NCI-H146 (cell line): ENCODE measurements around the gene LBR.

Source experiments
- DNase-seq: peaks from one replicate; lab custom pipeline; 2025; lab: John Stamatoyannopoulos, UW

The LBR gene

GRCh38 chr1:225446595-225446960 lies 18.7 kb upstream of the LBR start:
- peak; percentile 47 for DNase-seq

- peak; percentile 42 for DNase-seq
These were observed 18.1 kb upstream of the LBR start for GRCh38 chr1:225445639-225446594.

GRCh38 chr1:225442123-225442505 lies 14.3 kb upstream of the LBR start:
- peak; percentile 20 for DNase-seq

GRCh38 chr1:225441314-225442122 lies 13.7 kb upstream of the LBR start:
- no peak for DNase-seq

GRCh38 chr1:225440380-225441221 lies 12.8 kb upstream of the LBR start:
- DNase-seq: no peak

- DNase-seq: no peak
These were observed 10.0 kb upstream of the LBR start for GRCh38 chr1:225437710-225438437.

- DNase-seq: no peak
These were observed 8.1 kb upstream of the LBR start for GRCh38 chr1:225435957-225436392.

GRCh38 chr1:225435487-225435886 lies 7.6 kb upstream of the LBR start:
- DNase-seq: no peak

- DNase-seq: no peak
These were observed 7.2 kb upstream of the LBR start for GRCh38 chr1:225435076-225435475.

GRCh38 chr1:225434046-225434445 lies 6.2 kb upstream of the LBR start:
- DNase-seq: no peak

GRCh38 chr1:225431081-225431863 lies 3.4 kb upstream of the LBR start:
- DNase-seq: no peak

- no peak for DNase-seq
These were observed 2.5 kb upstream of the LBR start for GRCh38 chr1:225430301-225430700.

- no peak for DNase-seq
These were observed 1.1 kb upstream of the LBR start for GRCh38 chr1:225428881-225429455.

GRCh38 chr1:225428068-225428880 lies 436 bp upstream of the LBR start:
- DNase-seq: peak; percentile 94

GRCh38 chr1:225426395-225427234 lies 1.2 kb downstream of the LBR start:
- peak; percentile 50 for DNase-seq

GRCh38 chr1:225425201-225425786 lies 2.5 kb downstream of the LBR start:
- no peak for DNase-seq

- DNase-seq: no peak
These were observed 3.2 kb downstream of the LBR start for GRCh38 chr1:225424562-225425200.

GRCh38 chr1:225423518-225423855 lies 4.4 kb downstream of the LBR start:
- DNase-seq: no peak
